IPS-18c (cell line): ENCODE data around the gene CMTM7.

Source experiments
- H3K4me3 ChIP-seq: 2 replicates; pipeline ENCODE4 v1.7.0; 2013; ENCODE audit warnings: low read depth, mild to moderate bottlenecking, low read length, moderate library complexity; ENCODE audit not compliant: insufficient read depth
- H3K9me3 ChIP-seq: one replicate; pipeline ENCODE4 v1.6.1; 2013; ENCODE audit warnings: mild to moderate bottlenecking, low read length, moderate library complexity; ENCODE audit not compliant: control insufficient read depth, insufficient read depth

Gene CMTM7

GRCh38 chr3:32487781-32488473 is 96.3 kb downstream of the CMTM7 start:
- no peak overlapping the region for H3K4me3 ChIP-seq
- no peaks in the 10 kb centered on the region for H3K9me3 ChIP-seq

- Histone ChIP-seq H3K9me3 (no peaks in the 10 kb centered on the region), H3K4me3 (no peak overlapping the region)
Measured at GRCh38 chr3:32488474-32489008, 96.9 kb downstream of the CMTM7 start.

GRCh38 chr3:32492684-32493436 is 101.2 kb downstream of the CMTM7 start:
- Histone ChIP-seq H3K9me3 (no peaks in the 10 kb centered on the region), H3K4me3 (no peak overlapping the region)

GRCh38 chr3:32493437-32494414 is 102.1 kb downstream of the CMTM7 start:
- H3K9me3 ChIP-seq = no peaks in the 10 kb centered on the region
- no peak overlapping the region for H3K4me3 ChIP-seq

GRCh38 chr3:32495085-32495484 is 103.4 kb downstream of the CMTM7 start:
- Histone ChIP-seq H3K9me3 (no peaks in the 10 kb centered on the region), H3K4me3 (no peak overlapping the region)

GRCh38 chr3:32495609-32496008 is 104.0 kb downstream of the CMTM7 start:
- Histone ChIP-seq H3K4me3 (no peak overlapping the region), H3K9me3 (no peaks in the 10 kb centered on the region)

GRCh38 chr3:32498252-32498651 is 106.6 kb downstream of the CMTM7 start:
- no peaks in the 10 kb centered on the region for H3K9me3 ChIP-seq
- no peak overlapping the region for H3K4me3 ChIP-seq

- Histone ChIP-seq H3K9me3 (no peaks in the 10 kb centered on the region), H3K4me3 (no peak overlapping the region)
Measured at GRCh38 chr3:32498992-32499391, 107.3 kb downstream of the CMTM7 start.

- H3K4me3 ChIP-seq = no peak overlapping the region
- no peaks in the 10 kb centered on the region for H3K9me3 ChIP-seq
Measured at GRCh38 chr3:32499585-32499984, 107.9 kb downstream of the CMTM7 start.

- no peaks in the 10 kb centered on the region for H3K9me3 ChIP-seq
- H3K4me3 ChIP-seq = no peak overlapping the region
Measured at GRCh38 chr3:32500231-32500630, 108.6 kb downstream of the CMTM7 start.

GRCh38 chr3:32500880-32501782 is 109.5 kb downstream of the CMTM7 start:
- Histone ChIP-seq H3K9me3 (no peaks in the 10 kb centered on the region), H3K4me3 (peak overlapping the region; percentile 88; the same call in 1 of the 2 replicates)

GRCh38 chr3:32501783-32502117 is 110.1 kb downstream of the CMTM7 start:
- Histone ChIP-seq H3K4me3 (peak overlapping the region; percentile 88), H3K9me3 (no peaks in the 10 kb centered on the region)

- Histone ChIP-seq H3K9me3 (no peaks in the 10 kb centered on the region), H3K4me3 (peak within 1 kb of the TSS; percentile 88)
Measured at GRCh38 chr3:32502118-32502945, 110.7 kb downstream of the CMTM7 start, which contains the start of gene CMTM6. Gene CMTM6, minus strand, starts transcription at chr3:32502852. Its CDS starts 107 bp downstream, at chr3:32502745.

GRCh38 chr3:32502946-32503286 is 111.3 kb downstream of the CMTM7 start:
- Histone ChIP-seq H3K4me3 (peak overlapping the region; percentile 29; the same call in 1 of the 2 replicates), H3K9me3 (no peaks in the 10 kb centered on the region)
